CD4-positive, alpha-beta T cell treated with Interleukin-17A for 1 hour (primary cell): ENCODE measurements around the gene RPGRIP1.
"Not testable (repeated sequence)": the region's sequence is repeated elsewhere in the genome, so short reads cannot be mapped to it uniquely, and the experiment has no call there.

ENCODE experiments used
- DNase-seq: peaks from one replicate; pipeline ENCODE4 v3.0.0-alpha.2; 2020

RPGRIP1 gene

DNA sequence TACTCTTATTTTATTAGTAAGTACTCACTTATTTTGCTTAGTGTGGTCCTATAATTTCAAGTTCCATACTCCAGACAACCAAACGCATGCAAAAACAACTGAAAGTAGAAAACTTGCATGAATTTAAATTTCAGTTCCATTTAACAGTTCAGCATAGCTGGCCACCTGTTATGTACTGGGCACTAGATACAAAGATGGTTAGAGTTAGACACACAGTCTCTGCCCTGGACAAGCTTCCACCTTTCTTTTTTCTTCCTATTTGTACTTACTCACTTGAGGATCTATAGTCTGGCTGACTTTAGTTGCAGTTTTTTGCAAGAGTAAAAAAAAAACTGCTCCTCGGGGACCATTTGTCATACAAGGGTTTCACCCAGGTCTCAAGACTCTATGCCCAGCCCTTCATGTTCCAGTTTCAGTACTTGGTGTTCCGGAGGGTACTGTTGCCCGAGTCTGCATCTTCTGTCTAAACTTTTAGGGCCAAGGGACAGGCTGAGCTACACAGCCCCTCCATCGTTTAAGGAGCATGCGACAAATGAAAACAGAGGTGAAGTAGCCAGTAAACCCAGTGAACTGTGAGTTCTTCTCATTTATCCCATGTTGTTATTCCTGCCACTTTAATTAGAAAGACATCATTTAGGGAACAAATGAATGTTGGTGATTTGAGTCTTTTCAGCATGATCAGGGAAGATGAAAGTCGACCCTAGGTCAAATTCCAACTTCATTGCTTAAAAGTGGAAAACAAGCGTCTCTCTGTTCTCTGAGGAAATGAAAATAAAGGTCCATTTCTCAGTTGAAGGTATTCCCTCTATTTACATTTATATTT is 22.3 kb downstream of the RPGRIP1 start:
- DNase-seq = no peak

DNA sequence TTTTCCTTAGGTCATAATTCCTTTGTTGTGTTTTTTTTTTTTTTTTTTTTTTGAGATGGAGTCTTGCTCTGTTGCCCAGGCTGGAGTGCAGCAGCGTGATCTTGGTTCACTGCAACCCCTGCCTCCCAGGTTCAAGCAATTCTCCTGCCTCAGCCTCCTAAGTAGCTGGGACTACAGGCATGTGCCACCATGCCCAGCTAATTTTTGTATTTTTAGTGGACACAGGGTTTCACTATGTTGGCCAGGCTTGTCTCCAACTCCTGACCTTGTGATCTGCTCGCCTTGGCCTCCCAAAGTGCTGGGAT is 22.9 kb downstream of the RPGRIP1 start:
- DNase-seq = not testable (repeated sequence)

DNA sequence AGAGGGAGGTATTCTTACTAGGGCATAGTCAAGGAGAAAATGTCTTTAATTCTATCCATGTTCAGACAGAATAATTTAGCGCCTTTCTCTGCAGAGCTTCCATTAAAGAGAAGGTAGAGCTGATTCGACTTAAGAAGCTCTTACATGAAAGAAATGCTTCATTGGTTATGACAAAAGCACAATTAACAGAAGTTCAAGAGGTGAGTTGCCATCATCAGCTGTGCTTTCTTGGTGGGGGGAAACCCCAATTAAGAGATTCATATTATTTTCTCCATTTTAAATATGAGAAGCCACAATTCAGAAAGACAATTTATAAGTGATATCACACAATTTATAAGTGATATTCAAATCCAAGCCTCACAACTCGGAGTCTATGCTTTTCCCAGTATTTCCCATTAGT is 27.8 kb downstream of the RPGRIP1 start:
- DNase-seq = no peak

DNA sequence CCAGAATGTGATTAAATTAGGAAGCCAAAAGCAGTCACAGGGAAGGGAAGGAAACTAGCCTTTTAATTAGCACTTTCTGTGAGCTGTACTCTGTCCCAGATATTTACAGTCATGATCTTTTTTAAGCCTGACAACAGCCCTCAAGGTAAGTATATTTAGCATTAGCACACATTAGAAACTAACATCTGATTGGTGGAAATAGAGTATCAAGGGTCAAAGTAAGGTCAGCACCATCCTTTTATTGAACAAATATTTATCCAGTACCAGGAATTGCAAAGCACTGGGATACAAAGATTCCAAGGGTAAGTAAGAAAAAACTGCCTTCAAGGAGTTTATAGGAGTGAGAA is 28.2 kb downstream of the RPGRIP1 start:
- DNase-seq = no peak

DNA sequence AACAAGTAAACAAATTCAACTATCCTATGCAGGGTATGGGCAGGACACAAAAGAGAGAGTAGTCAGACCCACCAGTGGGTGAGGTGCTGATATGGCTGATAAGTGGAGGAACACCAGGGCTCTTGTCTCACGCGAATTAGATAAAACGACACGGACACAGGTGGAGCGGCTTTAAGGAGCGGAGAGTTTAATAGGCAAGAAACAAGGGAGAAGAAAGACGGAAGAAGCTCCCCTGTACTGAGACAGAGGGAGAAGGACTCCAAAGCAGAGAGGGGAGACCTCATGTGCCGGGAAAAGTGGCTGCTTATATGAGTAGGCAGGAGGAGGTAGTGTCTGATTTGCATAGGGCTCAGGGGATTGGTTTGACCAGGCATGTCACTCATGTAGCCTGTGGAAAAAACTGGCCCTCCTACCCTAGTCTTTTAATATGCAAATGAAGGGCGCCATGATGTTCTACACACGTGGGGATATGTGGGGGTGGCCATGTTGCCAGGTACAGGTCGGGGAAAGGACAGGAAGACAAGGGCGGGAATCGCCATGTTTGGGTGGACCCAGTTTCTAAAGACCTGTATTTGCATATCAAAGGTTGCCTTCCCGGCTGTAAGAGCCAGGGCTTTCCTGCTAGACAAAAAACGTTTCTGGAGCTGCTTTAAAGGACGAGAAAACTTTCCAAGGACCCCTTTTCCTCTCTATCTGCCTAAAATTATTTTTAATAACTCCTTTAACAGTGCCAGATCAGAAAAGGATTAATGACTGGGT is 28.8 kb downstream of the RPGRIP1 start:
- DNase-seq = peak; percentile 92

DNA sequence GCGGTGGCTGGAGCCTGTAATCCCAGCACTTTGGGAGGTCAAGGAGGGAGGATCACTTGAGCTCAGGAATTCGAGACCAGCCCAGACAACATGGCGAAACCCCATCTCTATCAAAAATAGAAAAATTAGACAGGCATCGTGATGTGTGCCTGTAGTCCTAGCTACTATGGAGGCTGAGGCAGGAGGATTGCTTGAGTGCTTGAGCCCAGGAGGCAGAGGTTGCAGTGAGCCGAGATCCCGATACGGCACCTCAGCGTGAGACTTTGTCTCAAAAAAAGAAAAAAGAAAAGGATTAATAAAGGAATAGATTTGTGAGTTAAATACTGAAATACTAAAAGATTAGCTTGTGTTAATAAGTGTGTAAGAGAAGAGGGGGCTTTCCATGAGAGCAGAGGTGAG is 29.4 kb downstream of the RPGRIP1 start:
- no peak for DNase-seq

DNA sequence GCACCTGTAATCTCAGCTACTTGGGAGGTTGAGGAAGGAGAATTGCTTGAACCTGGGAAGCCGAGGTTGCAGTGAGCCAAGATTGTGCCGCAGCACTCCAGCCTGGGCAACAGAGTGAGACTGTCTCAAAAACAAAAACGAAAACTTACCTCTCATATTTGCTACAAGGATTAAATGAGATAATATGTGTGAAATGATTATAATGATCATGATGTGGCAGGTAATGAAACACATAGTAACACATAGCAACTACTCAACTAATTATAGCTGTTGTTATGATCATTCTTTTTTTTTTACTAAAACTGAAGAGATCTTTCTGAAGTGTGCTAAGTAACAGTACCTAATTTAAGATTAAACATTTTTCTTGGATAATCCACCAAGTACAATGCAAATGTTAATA is 30.1 kb downstream of the RPGRIP1 start:
- DNase-seq = no peak

DNA sequence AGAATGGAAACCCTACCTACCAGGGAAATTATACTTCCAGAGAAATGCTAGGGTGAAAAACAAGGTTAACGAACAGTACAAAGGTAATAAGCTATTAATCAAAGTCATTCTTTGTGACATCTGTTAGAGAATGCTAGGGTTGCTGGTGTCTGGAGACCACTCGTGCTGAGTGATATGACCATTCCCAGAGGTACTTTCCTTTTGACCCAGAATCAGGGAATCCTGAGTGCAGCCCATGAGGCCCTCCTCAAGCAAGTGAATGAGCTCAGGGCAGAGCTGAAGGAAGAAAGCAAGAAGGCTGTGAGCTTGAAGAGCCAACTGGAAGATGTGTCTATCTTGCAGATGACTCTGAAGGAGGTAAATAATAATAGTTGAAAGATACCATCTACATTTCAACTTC is 31.7 kb downstream of the RPGRIP1 start:
- DNase-seq = no peak

DNA sequence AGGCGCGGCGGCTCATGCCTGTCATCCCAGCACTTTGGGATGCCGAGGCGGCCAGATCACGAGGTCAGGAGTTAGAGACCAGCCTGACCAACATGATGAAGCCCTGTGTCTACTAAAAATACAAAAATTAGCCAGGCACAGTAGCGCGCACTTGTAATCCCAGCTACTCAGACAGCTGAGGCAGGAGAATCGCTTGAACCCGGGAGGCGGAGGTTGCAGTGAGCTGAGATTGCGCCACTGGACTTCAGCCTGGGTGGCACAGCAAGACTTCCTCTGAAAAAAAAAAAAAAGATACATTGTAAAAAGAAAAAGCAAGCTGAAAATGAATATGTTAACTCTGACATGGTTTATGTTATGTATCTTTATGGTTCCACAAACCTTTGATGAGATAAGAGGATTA is 33.6 kb downstream of the RPGRIP1 start:
- DNase-seq = no peak

DNA sequence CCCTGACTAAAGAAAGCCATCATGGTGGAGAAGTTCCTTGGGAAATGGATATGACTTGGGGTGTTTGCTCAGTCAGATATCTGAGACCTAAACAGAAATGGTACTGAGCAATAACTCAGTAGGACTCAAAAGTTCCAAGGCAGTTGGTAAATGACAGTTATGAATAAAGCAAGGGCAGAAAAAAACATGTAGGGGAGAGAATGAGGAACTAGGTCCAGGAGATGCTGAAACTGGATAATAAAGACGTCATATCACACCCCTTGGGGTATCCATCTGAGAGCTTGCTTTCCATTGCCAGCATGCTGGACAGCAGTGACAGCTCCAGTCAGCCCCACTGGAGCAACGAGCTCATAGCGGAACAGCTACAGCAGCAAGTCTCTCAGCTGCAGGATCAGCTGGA is 37.5 kb downstream of the RPGRIP1 start:
- DNase-seq = no peak

DNA sequence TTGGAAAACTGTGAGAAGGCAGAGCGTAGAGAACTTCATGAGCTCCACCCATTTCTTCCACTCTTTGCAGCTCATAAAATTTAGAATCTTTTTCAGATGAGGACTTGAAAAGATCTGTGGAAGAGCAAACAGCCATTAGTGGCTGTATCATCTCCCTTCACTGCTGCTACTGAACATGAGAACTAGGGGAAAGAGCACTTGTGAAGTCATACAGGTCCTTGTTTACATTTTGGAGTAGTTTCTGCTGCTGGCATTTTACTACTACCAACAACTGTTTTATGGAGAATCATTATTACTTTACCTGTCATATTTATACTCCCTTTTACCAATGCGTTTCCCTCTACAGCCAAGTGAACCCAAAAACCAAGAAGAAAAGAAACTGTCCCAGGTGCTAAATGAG is 41.0 kb downstream of the RPGRIP1 start:
- no peak for DNase-seq

DNA sequence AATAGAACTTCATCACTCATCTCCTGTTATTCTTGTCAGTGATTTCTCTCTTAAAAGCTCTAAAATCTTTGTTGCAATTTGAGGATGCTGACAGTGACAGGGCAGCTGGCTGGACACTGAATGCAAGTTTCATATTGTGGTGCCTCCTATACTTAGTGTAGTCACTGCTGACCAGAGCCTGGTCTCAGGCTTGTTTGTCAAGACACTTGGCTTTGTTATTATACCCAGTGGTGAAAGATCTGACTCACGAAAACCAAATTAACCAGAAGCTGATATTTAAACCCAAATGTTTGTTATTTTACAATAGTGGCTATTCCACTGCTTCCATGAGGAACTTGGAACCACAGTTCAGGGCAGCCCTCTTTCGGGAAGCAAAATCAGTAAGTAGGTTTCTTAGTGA is 42.8 kb downstream of the RPGRIP1 start:
- DNase-seq = no peak

DNA sequence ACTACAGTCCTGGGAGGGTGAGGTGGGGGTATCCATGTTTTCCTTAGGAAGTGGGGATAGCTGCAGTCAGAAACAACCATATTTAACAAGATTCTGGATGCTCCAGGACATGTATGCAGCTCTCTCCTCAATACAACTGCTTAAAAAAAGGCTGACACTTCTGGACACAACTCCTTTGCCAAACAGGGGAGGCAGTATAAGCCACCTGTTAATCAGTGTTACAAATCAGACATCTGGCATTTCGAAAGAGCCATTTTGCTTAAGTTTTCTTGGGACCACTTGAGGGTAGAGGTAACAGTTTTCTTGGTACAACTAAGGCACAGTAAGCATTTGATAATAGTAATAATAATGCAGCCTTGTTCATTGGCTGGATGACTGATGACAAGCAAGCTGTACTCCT is 47.1 kb downstream of the RPGRIP1 start:
- no peak for DNase-seq
